ENCODE data around the gene GJB1. TPM values are rescaled to one million over a fixed set of nuclear protein-coding genes. Genes with fewer than 3 reads are reported as not detected.

GJB1 gene
- polyA plus RNA-seq (2011; rRNA removed) (not detected in 2 replicates), polyA minus RNA-seq (2011; rRNA and poly(A)+ RNA removed) (not detected in 2 replicates)

DNA sequence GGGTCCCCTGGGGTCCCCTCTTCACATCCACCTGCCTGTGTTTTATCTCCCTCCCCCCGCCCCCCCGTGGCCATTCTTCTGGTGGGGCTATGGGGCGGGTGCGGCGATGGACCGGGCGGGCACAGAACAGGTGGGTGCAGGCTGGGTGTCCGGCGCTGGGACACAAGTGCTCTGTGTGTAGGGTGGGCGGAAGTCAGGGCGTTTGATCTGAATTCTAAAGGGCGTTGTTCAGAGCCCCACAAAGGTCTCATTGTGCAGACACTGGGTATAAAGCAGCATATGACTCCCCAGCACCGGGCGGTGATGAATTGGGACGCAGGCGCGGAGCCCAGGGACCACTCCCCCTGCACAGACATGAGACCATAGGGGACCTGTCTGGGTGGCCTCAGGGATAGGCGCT is at the start of gene GJB1:
TSS of gene GJB1 (plus strand) at position 296 of the 400 bp plus-strand sequence. CDS start 484 bp downstream, outside the sequence.
- CTCF ChIA-PET: no interaction called here
- Histone ChIP-seq H3K27me3 (ENCODE audit: control insufficient read depth, insufficient read depth, low read length) (no peaks in the 10 kb centered on the region), H3K36me3 (ENCODE audit: control insufficient read depth, insufficient read depth, low read length) (no peaks in the 10 kb centered on the region), H3K4me3 (ENCODE audit: low read depth, low read length) (no peak within 1 kb of the TSS)
- POLR2A ChIA-PET: no interaction called here
- DNase-seq (ENCODE audit: low read depth): no peak
- TF ChIP-seq, protein P1, sequence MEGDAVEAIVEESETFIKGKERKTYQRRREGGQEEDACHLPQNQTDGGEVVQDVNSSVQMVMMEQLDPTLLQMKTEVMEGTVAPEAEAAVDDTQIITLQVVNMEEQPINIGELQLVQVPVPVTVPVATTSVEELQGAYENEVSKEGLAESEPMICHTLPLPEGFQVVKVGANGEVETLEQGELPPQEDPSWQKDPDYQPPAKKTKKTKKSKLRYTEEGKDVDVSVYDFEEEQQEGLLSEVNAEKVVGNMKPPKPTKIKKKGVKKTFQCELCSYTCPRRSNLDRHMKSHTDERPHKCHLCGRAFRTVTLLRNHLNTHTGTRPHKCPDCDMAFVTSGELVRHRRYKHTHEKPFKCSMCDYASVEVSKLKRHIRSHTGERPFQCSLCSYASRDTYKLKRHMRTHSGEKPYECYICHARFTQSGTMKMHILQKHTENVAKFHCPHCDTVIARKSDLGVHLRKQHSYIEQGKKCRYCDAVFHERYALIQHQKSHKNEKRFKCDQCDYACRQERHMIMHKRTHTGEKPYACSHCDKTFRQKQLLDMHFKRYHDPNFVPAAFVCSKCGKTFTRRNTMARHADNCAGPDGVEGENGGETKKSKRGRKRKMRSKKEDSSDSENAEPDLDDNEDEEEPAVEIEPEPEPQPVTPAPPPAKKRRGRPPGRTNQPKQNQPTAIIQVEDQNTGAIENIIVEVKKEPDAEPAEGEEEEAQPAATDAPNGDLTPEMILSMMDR (IDR thresholded peaks at IDR 0.05; ENCODE audit: insufficient read depth, low read depth, low read length): no peak

DNA sequence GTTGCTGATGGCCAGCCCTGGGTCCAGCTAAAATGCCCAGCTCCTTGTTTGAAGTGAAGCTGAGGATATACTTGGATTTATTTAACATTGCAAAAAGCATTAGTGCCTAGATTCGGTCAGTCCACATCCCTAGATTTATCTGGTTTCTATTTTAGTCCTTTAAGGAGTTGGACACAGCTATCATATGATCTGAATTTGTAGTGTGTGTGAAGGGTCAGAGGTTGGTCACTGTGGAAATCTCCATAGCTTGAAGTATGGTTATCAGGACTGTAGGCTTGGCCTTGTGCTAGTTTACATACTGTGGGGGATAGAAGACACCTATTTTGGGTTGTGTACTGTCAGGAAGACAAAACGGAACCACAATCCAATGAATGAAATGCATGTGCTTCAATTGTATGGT is 49.6 kb upstream of the GJB1 start:
- ChIA-PET POLR2A (no interaction called here), CTCF (no interaction called here)
- TF ChIP-seq, protein P1 (IDR thresholded peaks at IDR 0.05; ENCODE audit: insufficient read depth, low read depth, low read length): no peak
- DNase-seq (ENCODE audit: low read depth): no peak
- Histone ChIP-seq H3K27me3 (ENCODE audit: control insufficient read depth, insufficient read depth, low read length) (no peaks in the 10 kb centered on the region), H3K4me3 (ENCODE audit: low read depth, low read length) (no peak overlapping the region), H3K36me3 (ENCODE audit: control insufficient read depth, insufficient read depth, low read length) (no peaks in the 10 kb centered on the region)

GRCh38 chrX:71174795-71175194 is 48.2 kb upstream of the GJB1 start:
- no peaks in the 10 kb centered on the region for H3K36me3 ChIP-seq (ENCODE audit: control insufficient read depth, insufficient read depth, low read length)
- TF ChIP-seq, protein P1 (IDR thresholded peaks at IDR 0.05; ENCODE audit: insufficient read depth, low read depth, low read length): no peak
- H3K4me3 ChIP-seq (ENCODE audit: low read depth, low read length): no peak overlapping the region
- DNase-seq (ENCODE audit: low read depth): no peak
- ChIA-PET CTCF (no interaction called here), POLR2A (no interaction called here)
- no peaks in the 10 kb centered on the region for H3K27me3 ChIP-seq (ENCODE audit: control insufficient read depth, insufficient read depth, low read length)

- CTCF ChIA-PET: no interaction called here
- Histone ChIP-seq H3K27me3 (ENCODE audit: control insufficient read depth, insufficient read depth, low read length) (no peaks in the 10 kb centered on the region), H3K36me3 (ENCODE audit: control insufficient read depth, insufficient read depth, low read length) (no peaks in the 10 kb centered on the region), H3K4me3 (ENCODE audit: low read depth, low read length) (no peak overlapping the region)
- DNase-seq (ENCODE audit: low read depth): no peak
- POLR2A ChIA-PET: no interaction called here
- TF ChIP-seq, protein P1 (IDR thresholded peaks at IDR 0.05; ENCODE audit: insufficient read depth, low read depth, low read length): no peak
Measured at GRCh38 chrX:71175531-71175930, 47.5 kb upstream of the GJB1 start.

- ChIA-PET CTCF (interaction anchor here (1.2 to 4.0 kb wide), 5 partner anchors 176 to 408 kb away, joined by 3 to 26 read pairs (median 4); no protein-coding TSS in a partner anchor), POLR2A (no interaction called here)
- Histone ChIP-seq H3K4me3 (ENCODE audit: low read depth, low read length) (no peak overlapping the region), H3K27me3 (ENCODE audit: control insufficient read depth, insufficient read depth, low read length) (no peaks in the 10 kb centered on the region), H3K36me3 (ENCODE audit: control insufficient read depth, insufficient read depth, low read length) (no peaks in the 10 kb centered on the region)
- DNase-seq (ENCODE audit: low read depth): no peak
- TF ChIP-seq, protein P1 (IDR thresholded peaks at IDR 0.05; ENCODE audit: insufficient read depth, low read depth, low read length): no peak
Measured at GRCh38 chrX:71177327-71177726, 45.7 kb upstream of the GJB1 start.

Measured in BJ (cell line).